Omental fat pad (tissue), 4 donors: ENCODE data around the gene HSD3B7. TPM values are rescaled to one million over a fixed set of nuclear protein-coding genes. Genes with fewer than 3 reads are reported as not detected.
"Not testable (repeated sequence)": the region's sequence is repeated elsewhere in the genome, so short reads cannot be mapped to it uniquely, and the experiment has no call there.

Experiments
- ATAC-seq: fragments of 150-250 bp; one replicate; pipeline ENCODE4 v1.9.1; 2016; ENCODE audit warnings: mild to moderate bottlenecking, moderate library complexity; ENCODE audit not compliant: low FRiP score
- DNase-seq: peaks from one replicate; pipeline ENCODE4 v3.0.0-alpha.2; 2019; ENCODE audit warnings: low spot score
- CTCF ChIP-seq, 3 donors: fragments of 450-650 bp; IDR thresholded peaks; one replicate each; pipeline ENCODE4 v1.5.1; 2016 to 2017; ENCODE audit warnings: antibody characterized with exemption in 3 of 3, mild to moderate bottlenecking in 3 of 3, moderate library complexity in 2 of 3
- total RNA-seq, 4 donors: library from RNA; depleted of rRNA; stranded (reverse); fragments of >200 nt; gene quantifications; one replicate each; pipeline ENCODE4 v1.1.0, GENCODE V29; 2016

The HSD3B7 gene
- total RNA-seq, result 10 to 100 TPM; 23.2 to 45.3 (median 33.0) TPM

GRCh38 chr16:30984669-30985400, at the start of gene HSD3B7:
Gene HSD3B7 (plus strand): TSS chr16:30985207. CDS start chr16:30985659, 452 bp downstream.
- DNase-seq (peak; percentile 98), ATAC-seq (peak; percentile 82)
- peak in 2 of 3 donors; percentile 96 to 97 for TF ChIP-seq CTCF (IDR thresholded peaks at IDR 0.05)

GRCh38 chr16:30937692-30938091, 47.3 kb upstream of the HSD3B7 start:
- TF ChIP-seq CTCF (IDR thresholded peaks at IDR 0.05), result no peak
- DNase-seq, result no peak
- no peak for ATAC-seq

GRCh38 chr16:30939571-30939970, 45.4 kb upstream of the HSD3B7 start:
- not testable (repeated sequence) for DNase-seq, ATAC-seq

- peak in 2 of 3 donors; percentile 18 to 35 for TF ChIP-seq CTCF (IDR thresholded peaks at IDR 0.05)
- DNase-seq (peak; percentile 39), ATAC-seq (peak; percentile 87)
Measured at GRCh38 chr16:30941600-30942425, 43.2 kb upstream of the HSD3B7 start.

- TF ChIP-seq CTCF (IDR thresholded peaks at IDR 0.05), result no peak
- ATAC-seq, result no peak
Measured at GRCh38 chr16:30942426-30942806, 42.6 kb upstream of the HSD3B7 start.

GRCh38 chr16:30944352-30944751, 40.7 kb upstream of the HSD3B7 start:
- DNase-seq (no peak), ATAC-seq (no peak)
- no peak for TF ChIP-seq CTCF (IDR thresholded peaks at IDR 0.05)

More at GRCh38 chr16:30942426-30942806, 42.6 kb upstream of the HSD3B7 start:
- DNase-seq, result no peak

- TF ChIP-seq CTCF (IDR thresholded peaks at IDR 0.05), result no peak
- no peak for ATAC-seq
- DNase-seq, result no peak
Measured at GRCh38 chr16:30946671-30947540, 38.1 kb upstream of the HSD3B7 start.
